ENCODE measurements around the gene PSG2.
"Not testable (repeated sequence)": the region's sequence is repeated elsewhere in the genome, so short reads cannot be mapped to it uniquely, and the experiment has no call there.

PSG2 gene

DNA sequence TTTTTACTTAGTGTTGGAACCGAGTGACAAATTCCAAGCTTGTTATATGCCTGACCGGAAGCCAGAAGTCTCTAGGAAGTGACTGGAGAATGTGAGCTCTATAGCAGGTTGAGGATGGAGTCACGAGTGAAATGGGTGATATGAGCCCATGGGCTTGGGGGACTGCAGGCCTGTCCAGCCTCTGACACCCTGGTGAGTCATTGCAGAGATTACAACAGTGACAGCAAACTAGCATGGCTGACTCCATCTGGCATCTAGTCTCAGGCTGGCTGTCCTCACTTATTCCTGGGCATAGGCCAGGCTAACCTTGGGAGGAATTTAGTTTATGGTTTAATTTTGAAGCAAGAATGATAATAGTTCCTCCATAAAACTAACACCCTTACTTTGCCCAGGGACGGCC, 4.6 kb downstream of the PSG2 start:
- not testable (repeated sequence) for DNase-seq (ENCODE audit: low read depth)

DNA sequence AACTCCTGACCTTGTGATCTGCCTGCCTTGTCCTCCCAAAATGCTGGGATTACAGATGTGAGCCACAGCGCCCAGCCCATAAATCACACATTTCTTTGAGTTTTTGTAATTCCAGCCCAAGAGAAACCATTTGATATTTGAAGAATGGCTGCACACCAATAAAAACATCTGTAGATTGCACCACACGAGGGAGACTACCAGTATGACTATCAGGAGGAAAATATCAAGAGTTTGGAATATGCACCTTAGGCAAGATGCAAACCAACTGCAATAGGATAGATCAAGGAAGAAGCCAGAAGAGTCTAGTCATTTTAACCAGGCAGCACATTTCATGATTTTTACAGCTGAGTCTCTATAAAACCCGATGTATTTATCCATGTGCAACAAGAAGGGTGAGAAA, 20.1 kb downstream of the PSG2 start:
- not testable (repeated sequence) for DNase-seq (ENCODE audit: low read depth)

DNA sequence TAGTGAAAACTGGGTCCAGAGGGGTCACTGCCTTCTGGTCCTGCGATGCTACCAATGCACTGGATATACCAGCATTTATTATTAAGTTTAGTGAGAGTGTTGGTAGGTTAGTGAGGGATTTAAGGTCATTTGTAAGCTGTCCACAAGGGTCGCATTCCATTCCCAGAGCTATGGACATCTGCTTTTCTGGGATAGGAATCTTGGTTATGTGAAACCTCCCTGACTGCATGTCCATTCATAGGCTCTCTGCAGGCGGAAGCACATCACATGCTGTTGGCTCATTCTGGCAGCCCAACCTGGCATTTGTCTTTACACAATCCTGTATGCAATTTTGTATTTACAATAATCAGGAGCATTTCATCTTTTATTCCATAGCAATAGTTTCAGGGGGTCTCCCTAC, 21.2 kb downstream of the PSG2 start:
- not testable (repeated sequence) for DNase-seq (ENCODE audit: low read depth)

DNA sequence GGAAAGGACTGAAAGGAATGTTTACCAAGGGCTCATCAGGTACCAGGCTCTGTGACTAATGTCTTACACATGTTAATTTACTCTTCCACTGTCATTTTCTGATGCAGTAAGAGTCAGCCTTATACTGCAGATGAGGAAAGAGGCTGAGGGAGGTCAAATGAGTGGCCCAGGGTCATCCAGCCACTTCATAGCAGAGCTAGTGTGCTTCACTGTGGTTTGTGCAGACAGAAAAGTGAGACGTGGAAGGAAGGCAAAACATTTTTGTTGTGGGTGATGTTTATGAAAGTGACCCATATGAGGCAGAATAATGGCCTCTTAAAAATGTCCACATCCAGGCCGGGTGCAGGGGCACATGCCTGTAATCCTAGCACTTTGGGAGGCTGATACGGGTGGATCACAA, 22.2 kb downstream of the PSG2 start:
- DNase-seq (ENCODE audit: low read depth): not testable (repeated sequence)

DNA sequence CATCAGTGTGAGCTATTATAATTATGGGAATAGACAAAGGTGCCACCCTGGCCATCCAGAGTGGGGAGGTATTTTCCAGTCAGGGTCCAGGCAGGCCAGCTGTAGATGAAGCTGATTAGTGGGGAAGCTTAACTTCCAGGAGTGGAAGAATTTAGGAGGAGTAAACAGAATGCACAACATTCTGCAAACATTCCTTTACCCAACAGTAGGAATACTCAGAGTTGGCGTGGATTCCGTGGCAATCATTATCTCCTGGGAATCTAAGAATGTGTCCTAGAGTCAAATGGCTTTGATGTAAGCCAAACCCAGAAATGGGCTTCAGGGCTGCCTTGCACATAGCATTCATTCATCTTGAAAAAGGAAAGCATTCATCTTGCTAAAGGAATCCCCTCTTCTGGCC, 23.0 kb downstream of the PSG2 start:
- not testable (repeated sequence) for DNase-seq (ENCODE audit: low read depth)

DNA sequence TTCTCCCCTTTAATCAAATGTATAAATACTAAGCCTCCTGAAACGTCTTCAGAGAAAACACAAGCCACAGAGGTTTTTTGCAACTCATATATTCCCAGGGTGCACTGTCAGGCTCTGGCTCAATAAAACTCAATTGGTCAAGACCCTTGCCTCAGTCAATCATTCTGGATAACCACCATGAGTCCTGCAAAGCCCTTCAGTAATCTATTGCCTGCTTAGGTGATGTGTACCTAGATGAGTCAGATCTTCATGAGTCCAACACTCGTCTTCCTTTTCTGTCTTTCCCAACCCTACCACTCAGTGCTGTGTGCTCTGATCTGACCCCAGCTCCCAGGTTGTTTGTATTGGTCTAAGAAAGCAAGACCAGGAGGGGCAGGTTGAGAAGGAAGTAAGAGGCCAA, 24.1 kb downstream of the PSG2 start:
- not testable (repeated sequence) for DNase-seq (ENCODE audit: low read depth)

DNA sequence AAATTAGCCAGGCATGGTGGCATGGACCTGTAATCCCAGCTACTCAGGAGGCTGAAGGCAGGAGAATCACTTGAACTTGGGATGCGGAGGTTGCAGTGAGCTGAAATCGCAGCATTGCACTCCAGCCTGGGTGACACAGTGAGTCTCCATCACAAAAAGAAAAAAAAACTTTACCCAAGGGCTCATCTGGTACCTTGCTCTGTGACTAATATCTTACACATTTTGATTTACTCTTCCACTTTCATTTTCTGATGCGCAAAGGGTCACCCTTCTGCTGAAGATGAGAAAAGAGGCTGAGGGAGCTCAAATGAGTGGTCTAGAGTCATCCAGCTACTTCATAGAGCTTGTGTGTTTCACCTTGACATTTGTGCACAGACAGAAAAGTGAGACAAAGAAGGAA, 34.5 kb downstream of the PSG2 start:
- not testable (repeated sequence) for DNase-seq (ENCODE audit: low read depth)

DNA sequence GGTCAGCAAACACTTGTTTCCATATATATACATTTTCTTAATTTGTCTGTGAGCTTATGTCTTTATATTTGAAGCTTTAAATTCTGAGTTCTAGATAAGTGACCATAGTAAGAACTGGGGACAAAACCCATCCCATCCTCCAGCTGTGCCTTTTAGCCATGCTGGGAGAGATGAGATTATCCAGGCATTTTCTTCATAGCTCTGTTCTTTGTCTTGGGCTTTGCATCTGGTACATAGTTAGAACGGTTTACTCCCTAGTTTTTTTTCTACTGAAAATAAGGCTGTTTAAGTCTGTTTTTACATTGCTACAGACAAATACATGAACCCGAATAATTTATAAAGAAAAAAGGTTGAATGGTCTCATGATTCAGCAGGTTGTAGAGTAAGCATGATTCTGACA, 35.9 kb downstream of the PSG2 start:
- DNase-seq (ENCODE audit: low read depth): not testable (repeated sequence)

DNA sequence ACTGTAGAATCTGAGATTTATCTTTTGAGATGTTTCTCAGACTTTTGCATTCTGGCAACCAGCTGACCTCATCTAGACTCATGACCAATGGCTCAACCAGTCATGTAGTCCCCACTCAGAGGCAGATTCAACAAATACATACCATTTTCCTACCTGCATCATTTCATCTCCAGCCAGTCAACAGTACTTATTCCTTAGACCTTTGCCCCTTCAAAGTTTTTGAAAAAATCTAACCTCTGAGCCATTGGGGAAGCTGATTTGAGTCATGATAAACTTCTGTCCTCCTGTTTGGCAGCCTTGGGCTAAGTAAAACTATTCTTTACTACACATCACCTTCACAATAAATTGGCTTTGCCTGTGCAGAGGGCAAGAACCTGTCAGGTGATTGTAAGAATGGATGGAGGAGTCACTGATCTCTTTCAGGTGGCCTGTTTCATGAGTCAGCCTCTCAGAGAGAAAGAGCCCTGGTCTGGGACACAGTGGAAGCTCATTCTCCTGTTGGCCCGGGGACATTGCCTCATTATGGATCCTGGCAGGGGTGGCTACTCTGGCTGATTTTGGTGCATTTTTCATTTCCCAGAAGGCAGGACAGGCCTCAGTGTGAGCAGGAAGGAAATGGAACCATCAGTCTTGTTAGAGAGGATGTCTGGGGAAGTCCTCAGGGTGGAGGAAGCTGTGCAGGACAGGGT, 38.9 kb downstream of the PSG2 start:
- DNase-seq (ENCODE audit: low read depth): not testable (repeated sequence)

DNA sequence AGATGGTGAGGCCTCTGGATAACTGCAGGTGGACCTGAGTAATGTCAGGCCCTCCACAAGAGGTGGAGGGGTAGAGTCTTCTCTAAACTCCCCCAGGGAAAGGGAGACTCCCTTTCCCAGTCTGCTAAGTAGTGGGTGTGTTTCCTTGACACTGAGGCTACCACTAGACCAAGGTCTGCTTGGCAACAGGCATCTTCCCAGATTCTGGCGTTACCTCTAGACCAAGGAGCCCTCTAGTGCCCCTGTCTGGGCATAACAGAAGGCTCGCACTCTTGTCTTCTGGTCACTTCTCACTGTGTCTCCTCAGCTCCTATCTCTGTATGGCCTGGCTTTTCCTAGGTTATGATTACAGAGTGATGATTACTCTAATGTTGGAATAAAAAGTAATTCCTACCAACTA, 50.9 kb downstream of the PSG2 start:
- not testable (repeated sequence) for DNase-seq (ENCODE audit: low read depth)

DNA sequence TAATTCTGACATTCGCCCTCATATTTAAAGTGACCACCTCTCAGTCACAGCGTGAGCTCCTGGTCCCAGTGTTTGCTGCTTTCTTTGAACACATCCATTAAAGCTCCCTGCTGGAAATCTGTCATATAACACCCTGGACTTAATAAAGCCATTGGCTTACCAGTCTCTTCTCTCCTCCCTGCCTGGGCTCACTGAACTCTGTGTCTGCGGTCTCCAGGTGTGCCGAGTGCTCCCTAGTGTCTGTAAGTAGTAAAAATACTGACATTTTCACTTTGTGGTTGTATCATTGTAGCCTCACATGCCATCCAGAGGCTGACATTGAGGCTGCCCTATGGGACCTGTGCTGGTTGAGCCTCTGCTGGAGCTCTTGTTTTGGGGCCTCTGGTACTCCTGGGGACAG, 53.6 kb downstream of the PSG2 start:
- DNase-seq (ENCODE audit: low read depth): no peak

DNA sequence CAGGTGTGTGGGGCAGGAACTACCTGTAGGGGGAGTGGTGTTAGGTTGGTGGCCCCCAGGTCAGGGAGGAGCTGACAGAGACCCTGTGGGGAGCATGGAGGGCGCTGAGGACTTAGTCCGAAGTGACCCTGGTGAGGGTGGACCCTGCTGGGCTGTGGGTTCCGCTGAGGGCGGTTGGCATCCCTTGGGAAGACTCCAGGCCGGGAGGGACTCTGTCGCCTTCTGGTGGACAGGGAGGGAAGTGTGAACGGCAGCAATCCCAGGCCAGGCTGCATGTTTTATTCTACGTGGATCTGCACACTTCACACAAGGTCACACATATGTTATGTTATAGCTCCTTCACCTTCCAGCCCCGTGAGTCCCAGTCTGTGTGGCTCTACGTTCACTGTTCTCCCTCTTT, 54.5 kb downstream of the PSG2 start:
- not testable (repeated sequence) for DNase-seq (ENCODE audit: low read depth)

DNA sequence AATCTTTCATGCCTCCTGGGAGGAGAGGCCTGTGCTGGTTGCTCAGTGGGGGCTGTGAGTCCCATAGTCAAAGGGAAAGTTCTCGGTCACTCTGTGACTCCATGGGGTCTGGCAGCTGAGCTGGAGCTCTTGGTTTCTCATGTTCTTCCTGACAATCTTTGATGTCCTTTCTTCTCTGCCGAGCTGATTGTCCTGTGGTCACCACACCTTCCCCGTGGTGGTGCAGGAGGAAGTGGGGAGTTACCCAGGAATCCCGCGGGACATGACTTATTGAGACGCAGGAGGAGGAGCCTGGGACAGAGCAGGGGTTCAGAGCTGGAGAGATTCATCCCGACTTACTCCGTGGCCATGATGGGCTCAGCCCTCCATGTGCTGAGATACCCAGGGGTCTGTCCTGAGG, 55.4 kb downstream of the PSG2 start:
- not testable (repeated sequence) for DNase-seq (ENCODE audit: low read depth)

DNA sequence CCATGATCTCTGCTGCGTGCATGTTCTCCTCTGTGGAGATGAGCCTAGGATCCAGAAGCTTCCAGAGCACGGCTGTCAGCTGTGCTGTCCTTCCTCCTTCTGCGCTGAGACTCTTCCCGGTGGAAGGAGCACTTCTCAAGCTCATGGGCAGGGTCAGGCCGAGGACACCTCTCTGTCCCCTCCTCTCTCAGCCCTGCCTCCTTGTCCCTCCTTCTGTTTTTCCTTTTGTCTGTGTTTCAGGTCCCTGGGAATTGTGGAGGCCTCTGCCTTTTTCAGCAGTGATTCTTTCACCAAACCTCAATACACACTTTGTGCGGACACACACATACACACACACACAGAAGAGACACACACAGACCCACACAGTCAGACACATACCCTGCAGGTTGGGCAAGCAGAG, 56.1 kb downstream of the PSG2 start, which contains the start of gene PSG11:
Gene PSG11, minus strand, starts transcription at position 101 of the 400 bp plus-strand sequence. Its CDS starts 97 bp downstream, at position 4.
- not testable (repeated sequence) for DNase-seq (ENCODE audit: low read depth)

DNA sequence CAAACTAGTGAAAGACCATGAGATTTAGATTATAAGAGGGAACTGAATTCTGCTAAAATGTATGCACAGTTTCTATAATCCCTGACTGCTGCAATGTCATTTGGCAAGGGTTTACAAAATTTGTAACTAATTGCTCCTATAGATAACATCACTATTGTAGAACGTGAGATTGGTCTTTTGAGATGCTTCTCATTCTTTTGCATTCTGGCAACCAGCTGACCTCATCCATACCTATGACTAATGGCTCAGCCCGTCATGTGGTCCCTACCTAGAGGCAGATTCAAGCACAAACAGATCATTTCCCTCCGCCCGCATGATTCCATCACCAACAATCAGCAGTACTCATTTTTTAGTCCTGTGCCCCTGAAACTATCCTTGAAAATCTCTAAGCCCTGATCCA, 60.4 kb downstream of the PSG2 start:
- DNase-seq (ENCODE audit: low read depth): not testable (repeated sequence)

DNA sequence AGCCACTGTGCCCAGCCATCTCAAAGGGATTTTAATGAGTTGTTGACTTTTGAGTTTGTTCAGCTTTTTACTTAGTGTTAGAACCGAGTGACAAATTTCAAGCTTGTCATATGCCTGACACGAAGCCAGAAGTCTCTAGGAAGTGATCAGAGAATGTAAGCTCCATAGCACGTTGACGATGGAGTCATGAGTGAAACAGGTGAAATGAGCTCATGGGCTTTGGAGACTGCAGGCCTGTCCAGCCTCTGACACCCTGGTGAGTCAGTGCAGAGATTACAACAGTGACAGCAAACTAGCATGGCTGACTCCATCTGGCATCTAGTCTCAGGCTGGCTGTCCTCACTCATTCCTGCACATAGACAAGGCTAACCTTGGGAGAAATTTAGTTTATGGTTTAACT, 60.9 kb downstream of the PSG2 start:
- not testable (repeated sequence) for DNase-seq (ENCODE audit: low read depth)

DNA sequence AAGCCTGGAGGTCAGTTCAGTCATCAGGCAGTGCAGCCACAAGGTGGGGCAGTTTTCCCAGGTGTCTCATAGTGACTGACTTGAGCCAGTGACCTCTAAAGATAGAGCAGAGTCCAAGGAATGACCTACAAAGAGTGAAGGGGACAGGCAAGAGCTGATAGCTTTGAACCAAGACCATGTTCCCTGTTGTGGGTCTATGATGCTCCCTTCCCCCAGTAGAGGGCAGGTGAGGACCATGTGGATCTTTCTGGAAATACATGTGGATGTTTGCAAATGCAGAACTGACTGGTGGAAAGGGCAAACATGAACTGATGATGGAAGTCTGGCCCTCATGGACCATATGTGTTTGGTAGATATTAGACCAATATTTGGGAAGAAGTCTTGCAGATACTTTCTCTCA, 62.9 kb downstream of the PSG2 start:
- DNase-seq (ENCODE audit: low read depth): not testable (repeated sequence)
